NCI-H226 (cell line): ENCODE results near the gene JARID2.
A peak's percentile ranks its signal among the peaks of the same experiment; 100 is the strongest.

Experiments used
- DNase-seq: peaks from one replicate; pipeline ENCODE4 v3.0.0-alpha.2; 2015

Gene JARID2

GRCh38 chr6:15500901-15501825 is 255.3 kb downstream of the JARID2 start:
- DNase-seq = no peak

GRCh38 chr6:15501826-15502445 is 256.1 kb downstream of the JARID2 start:
- DNase-seq = peak; percentile 90

- no peak for DNase-seq
Measured at GRCh38 chr6:15502446-15503345, 256.8 kb downstream of the JARID2 start.

- DNase-seq = no peak
Measured at GRCh38 chr6:15503346-15503680, 257.4 kb downstream of the JARID2 start.

GRCh38 chr6:15504040-15504495 is 258.2 kb downstream of the JARID2 start:
- no peak for DNase-seq

GRCh38 chr6:15504581-15505350 is 258.9 kb downstream of the JARID2 start:
- DNase-seq = peak; percentile 90

- no peak for DNase-seq
Measured at GRCh38 chr6:15505463-15505918, 259.6 kb downstream of the JARID2 start.

- DNase-seq = no peak
Measured at GRCh38 chr6:15506066-15506465, 260.2 kb downstream of the JARID2 start.

- DNase-seq = no peak
Measured at GRCh38 chr6:15507221-15507620, 261.4 kb downstream of the JARID2 start.

GRCh38 chr6:15507746-15508145 is 261.9 kb downstream of the JARID2 start:
- DNase-seq = no peak

GRCh38 chr6:15508441-15508871 is 262.6 kb downstream of the JARID2 start:
- DNase-seq = no peak

- no peak for DNase-seq
Measured at GRCh38 chr6:15508931-15509330, 263.1 kb downstream of the JARID2 start.

GRCh38 chr6:15509335-15509933 is 263.6 kb downstream of the JARID2 start:
- DNase-seq = no peak

- DNase-seq = no peak
Measured at GRCh38 chr6:15510121-15510520, 264.3 kb downstream of the JARID2 start.

- no peak for DNase-seq
Measured at GRCh38 chr6:15510536-15511247, 264.8 kb downstream of the JARID2 start.

GRCh38 chr6:15511248-15512125 is 265.6 kb downstream of the JARID2 start:
- DNase-seq = no peak

GRCh38 chr6:15512126-15512525 is 266.3 kb downstream of the JARID2 start:
- no peak for DNase-seq

GRCh38 chr6:15512721-15513120 is 266.9 kb downstream of the JARID2 start:
- DNase-seq = no peak

- DNase-seq = no peak
Measured at GRCh38 chr6:15513131-15513771, 267.4 kb downstream of the JARID2 start.
